HG03432 (cell line): Measurements from ENCODE around the gene TXLNG.
"Not testable (repeated sequence)": the region's sequence is repeated elsewhere in the genome, so short reads cannot be mapped to it uniquely, and the experiment has no call there.

Source experiments
- ATAC-seq: cut with Tn5 transposase; IDR thresholded peaks from one replicate; pipeline ENCODE4 v1.9.1; 2021; ENCODE audit warnings: mild to moderate bottlenecking, moderate library complexity; ENCODE audit not compliant: unreplicated experiment

TXLNG gene

GRCh38 chrX:16784440-16784839 lies 1.8 kb upstream of the TXLNG start:
- not testable (repeated sequence) for ATAC-seq

GRCh38 chrX:16785247-16786138 lies 773 bp upstream of the TXLNG start:
- no peak for ATAC-seq

DNA sequence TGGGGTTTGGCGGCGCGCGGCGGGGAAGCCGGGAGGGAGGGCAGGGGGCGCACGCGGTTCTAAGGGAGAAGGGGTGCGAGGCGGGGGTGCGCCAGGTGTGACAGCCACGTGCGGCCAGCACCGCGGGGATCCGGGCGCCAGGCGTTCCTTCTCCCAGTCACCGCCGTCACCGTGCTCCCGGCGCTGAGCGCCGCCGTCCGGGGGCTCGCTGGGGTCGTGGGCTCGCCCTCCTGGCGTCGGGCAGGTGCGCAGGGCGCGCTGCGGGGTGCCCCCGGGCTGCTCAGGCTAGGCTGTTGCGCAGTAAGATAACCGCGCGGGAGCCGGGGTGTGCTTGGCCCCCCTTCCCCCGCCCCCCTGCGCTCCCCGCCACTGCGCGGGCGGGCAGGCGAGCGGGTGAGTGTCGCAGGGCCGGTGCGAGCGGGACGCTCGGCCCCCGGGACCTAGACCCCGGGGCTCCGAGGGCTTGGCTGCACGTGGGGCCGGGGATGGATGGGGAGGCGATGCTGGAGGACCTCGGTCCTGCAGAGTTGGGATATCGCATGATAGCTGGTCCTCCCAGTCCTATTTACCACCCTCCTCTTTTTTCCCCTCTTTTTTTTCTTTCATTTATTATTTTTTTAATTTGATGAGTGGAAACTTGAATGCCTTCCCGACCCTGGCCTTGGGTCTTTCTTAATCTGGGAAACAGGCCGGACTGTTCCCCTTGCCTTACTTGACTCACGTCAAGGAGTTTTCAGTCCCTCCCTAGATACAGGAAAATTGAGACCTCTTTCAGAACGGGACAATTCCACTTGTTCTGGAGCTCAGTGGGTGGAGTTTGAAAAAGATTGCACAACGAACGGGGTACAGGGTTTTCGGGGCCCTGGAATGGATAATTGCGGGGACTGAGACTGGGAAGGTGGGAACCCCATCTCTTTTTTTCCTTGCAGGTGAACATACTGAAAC lies 797 bp downstream of the TXLNG start:
- ATAC-seq, result peak; percentile 24

DNA sequence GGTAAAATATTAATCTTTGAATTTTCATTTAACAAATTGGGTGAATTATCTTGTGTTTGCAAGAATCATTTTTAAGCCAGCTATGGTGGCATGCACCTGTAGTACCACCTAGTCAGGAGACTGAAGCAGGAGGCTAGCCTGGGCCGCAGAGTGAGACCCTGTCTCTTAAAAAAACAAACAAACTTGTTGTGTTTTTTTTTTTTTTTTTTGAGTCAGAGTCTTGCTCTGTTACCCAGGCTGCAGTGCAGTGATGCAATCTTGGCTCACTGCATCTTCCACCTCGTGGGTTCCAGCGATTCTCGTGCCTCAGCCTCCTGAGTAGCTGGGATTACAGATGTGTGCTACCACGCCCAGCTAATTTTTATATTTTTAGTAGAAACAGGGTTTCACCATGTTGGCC lies 2.2 kb downstream of the TXLNG start:
- ATAC-seq, result no peak

GRCh38 chrX:16796298-16796697 lies 10.0 kb downstream of the TXLNG start:
- no peak for ATAC-seq

- ATAC-seq, result no peak
Observed at GRCh38 chrX:16797358-16797757, 11.1 kb downstream of the TXLNG start.

- no peak for ATAC-seq
Observed at GRCh38 chrX:16797841-16798240, 11.6 kb downstream of the TXLNG start.

DNA sequence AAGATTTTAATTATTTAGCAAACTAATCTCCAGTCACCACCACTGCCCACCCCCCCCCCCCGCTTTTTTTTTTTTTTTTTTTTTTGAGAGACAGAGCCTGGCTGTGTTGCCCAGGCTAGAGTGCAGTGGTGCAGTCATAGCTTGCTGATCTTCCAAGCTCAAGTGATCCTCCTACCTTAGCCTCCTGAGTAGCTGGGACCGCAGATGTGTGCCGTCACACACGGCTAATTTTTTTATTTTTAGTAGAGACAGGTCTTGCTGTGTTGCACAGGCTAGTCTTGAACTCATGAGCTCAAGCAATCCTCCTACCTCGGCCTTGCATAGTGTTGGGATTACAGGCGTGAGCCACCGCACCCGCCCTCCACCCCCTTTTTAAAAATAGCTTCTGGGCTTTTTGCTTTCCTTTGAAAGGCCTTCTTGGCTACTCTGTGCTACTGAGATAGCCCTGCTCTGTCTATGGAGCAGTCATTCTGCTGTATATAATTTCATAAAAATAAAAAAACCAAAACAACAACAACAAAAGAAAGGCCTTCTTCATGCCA lies 18.7 kb downstream of the TXLNG start:
- ATAC-seq, result peak; percentile 75

GRCh38 chrX:16807548-16807947 lies 21.3 kb downstream of the TXLNG start:
- ATAC-seq, result no peak

GRCh38 chrX:16807976-16808542 lies 21.8 kb downstream of the TXLNG start:
- ATAC-seq, result no peak

GRCh38 chrX:16814597-16814996 lies 28.3 kb downstream of the TXLNG start:
- no peak for ATAC-seq

DNA sequence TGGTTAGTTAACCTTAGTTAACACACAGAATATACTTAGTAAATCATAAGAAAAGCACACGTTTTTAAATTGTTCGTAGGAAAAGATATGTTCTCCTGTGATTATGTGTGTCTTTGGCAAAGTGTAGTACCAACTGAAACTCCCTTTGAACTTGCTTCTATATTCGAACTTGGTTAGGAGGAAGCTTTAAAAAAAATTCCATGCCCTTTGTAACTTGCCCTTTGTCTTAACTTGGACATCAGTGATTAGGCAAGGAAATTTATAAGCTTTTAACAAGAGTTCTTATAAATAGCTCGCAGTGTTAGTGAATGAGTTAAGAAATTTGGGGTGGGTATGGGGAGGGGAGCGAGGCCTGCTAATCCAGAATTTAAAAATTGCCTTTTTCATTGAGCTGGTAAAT lies 33.4 kb downstream of the TXLNG start:
- ATAC-seq, result no peak

DNA sequence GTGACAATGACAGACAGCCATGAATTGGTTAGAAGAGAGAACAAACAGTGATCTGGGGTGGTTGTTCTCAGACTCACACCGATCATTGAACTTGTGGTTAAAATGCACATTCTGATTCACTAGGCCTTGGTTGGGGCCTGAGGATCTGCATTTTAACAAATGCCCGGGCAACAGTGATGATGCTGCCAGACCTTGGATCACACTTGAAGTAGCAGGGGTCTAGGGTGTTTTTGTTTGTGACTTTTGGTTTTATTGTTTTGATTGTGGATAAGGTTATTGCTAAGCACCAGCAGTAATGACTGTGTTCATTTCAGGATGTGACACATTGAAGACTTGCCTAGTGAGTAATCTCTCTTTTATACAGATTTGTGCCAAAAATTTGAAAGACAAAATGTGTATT lies 36.5 kb downstream of the TXLNG start:
- ATAC-seq, result no peak

GRCh38 chrX:16825264-16826035 lies 39.2 kb downstream of the TXLNG start:
- no peak for ATAC-seq

DNA sequence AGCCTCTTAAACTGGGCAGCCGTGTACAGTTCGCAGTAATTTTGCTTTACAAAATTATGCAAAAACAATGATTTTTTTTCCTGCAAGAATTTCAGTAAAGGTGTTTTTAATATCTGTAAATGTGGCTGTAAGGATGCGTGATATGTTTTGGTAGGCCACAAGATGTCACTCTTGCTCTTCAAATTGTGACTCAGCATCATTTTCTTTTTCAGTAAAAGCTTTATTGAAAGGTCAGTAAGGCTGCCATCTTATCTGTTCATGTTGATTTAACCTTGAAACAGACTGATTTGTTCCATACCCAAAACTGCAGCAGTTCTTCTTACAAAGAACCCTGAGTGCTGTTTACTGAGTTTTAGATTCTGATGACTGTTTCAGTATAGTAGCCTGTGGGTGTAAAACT lies 39.9 kb downstream of the TXLNG start:
- ATAC-seq, result no peak

- no peak for ATAC-seq
Observed at GRCh38 chrX:16827225-16827624, 41.0 kb downstream of the TXLNG start.

- ATAC-seq, result no peak
Observed at GRCh38 chrX:16828124-16828908, 42.0 kb downstream of the TXLNG start.

- no peak for ATAC-seq
Observed at GRCh38 chrX:16832301-16832700, 46.0 kb downstream of the TXLNG start.

- no peak for ATAC-seq
Observed at GRCh38 chrX:16834806-16835205, 48.5 kb downstream of the TXLNG start.

DNA sequence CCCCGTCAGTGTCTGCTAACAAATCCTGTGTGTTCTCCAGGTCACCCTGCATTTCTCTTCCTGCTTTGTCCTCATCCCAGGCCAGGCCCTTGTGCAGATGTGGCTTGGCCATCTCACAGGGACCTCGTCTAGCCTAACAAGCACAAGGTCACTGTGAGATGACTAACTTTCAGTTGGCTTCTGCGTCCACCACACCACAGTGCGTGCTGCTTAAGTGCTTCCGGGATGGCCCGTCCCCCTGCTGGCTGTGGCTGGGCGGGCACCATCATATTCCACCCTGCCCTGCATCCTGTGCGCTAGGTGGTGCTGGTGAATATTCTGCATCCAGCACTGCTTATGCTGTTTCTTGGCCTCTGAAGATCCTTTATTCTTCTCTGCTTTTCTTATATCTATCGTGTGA lies 50.1 kb downstream of the TXLNG start:
- ATAC-seq, result no peak
